H9 (cell line): ENCODE data around the gene PLD3. TPM values are rescaled to one million over a fixed set of nuclear protein-coding genes. Genes with fewer than 3 reads are reported as not detected.
A peak's percentile ranks its signal among the peaks of the same experiment; 100 is the strongest.

Source experiments
- DNase-seq: peaks from one replicate; pipeline ENCODE4 v3.0.0-alpha.2; 2017
- H2AFZ ChIP-seq: one replicate; pipeline ENCODE4 v1.6.1; 2013; ENCODE audit warnings: mild to moderate bottlenecking, low read length, control low read depth, moderate library complexity
- H2AK5ac ChIP-seq: 2 replicates; pipeline ENCODE4 v1.6.1; 2013; ENCODE audit warnings: low read length, control low read depth, mixed read lengths; ENCODE audit not compliant: insufficient read length
- H2BK120ac ChIP-seq: one replicate; pipeline ENCODE4 v1.6.1; 2013; ENCODE audit warnings: low read depth, mild to moderate bottlenecking, low read length, control low read depth, inconsistent platforms; ENCODE audit not compliant: poor library complexity, severe bottlenecking
- H2BK12ac ChIP-seq: 2 replicates; pipeline ENCODE4 v1.6.1; 2013; ENCODE audit warnings: low read length, control low read depth, mixed read lengths, low read depth; ENCODE audit not compliant: insufficient read length
- H2BK15ac ChIP-seq: 2 replicates; pipeline ENCODE4 v1.6.1; 2013; ENCODE audit warnings: low read depth, low read length, control low read depth
- H2BK20ac ChIP-seq: one replicate; pipeline ENCODE4 v1.6.1; 2013; ENCODE audit warnings: low read depth, mild to moderate bottlenecking, low read length, control low read depth, inconsistent platforms; ENCODE audit not compliant: poor library complexity, severe bottlenecking
- H2BK5ac ChIP-seq: 2 replicates; pipeline ENCODE4 v1.6.1; 2013; ENCODE audit warnings: low read length, control low read depth, mixed read lengths; ENCODE audit not compliant: insufficient read length
- H3K14ac ChIP-seq: 2 replicates; pipeline ENCODE4 v1.6.1; 2013; ENCODE audit warnings: low read length, control low read depth; ENCODE audit not compliant: insufficient read depth
- H3K18ac ChIP-seq: 2 replicates; pipeline ENCODE4 v1.6.1; 2013; ENCODE audit warnings: low read depth, mild to moderate bottlenecking, mixed read lengths, low read length, control low read depth; ENCODE audit not compliant: insufficient read length
- H3K23ac ChIP-seq: 2 replicates; pipeline ENCODE4 v1.6.1; 2013; ENCODE audit warnings: low read length, control low read depth, mixed read lengths, low read depth; ENCODE audit not compliant: insufficient read length
- H3K23me2 ChIP-seq: 2 replicates; pipeline ENCODE4 v1.6.1; 2013; ENCODE audit warnings: low read depth, mild to moderate bottlenecking, mixed read lengths, low read length, control low read depth; ENCODE audit not compliant: insufficient read length, poor library complexity, severe bottlenecking
- H3K27ac ChIP-seq: 2 replicates; pipeline ENCODE4 v1.5.1; 2013; ENCODE audit warnings: low read length, control low read depth, mixed read lengths, low read depth; ENCODE audit not compliant: insufficient read length
- H3K27me3 ChIP-seq: 2 replicates; pipeline ENCODE4 v1.6.1; 2013; ENCODE audit warnings: low read length, control low read depth, inconsistent platforms; ENCODE audit not compliant: insufficient read depth
- H3K4ac ChIP-seq: 2 replicates; pipeline ENCODE4 v1.6.1; 2013; ENCODE audit warnings: low read depth, mild to moderate bottlenecking, control low read depth, inconsistent platforms, low read length, moderate library complexity
- H3K4me1 ChIP-seq: 2 replicates; pipeline ENCODE4 v1.6.1; 2013; ENCODE audit warnings: low read length, control low read depth, inconsistent platforms; ENCODE audit not compliant: insufficient read depth
- H3K4me2 ChIP-seq: 2 replicates; pipeline ENCODE4 v1.6.1; 2013; ENCODE audit warnings: low read length, control low read depth, mixed read lengths; ENCODE audit not compliant: insufficient read length, insufficient read depth
- H3K56ac ChIP-seq: 2 replicates; pipeline ENCODE4 v1.6.1; 2013; ENCODE audit warnings: low read depth, mild to moderate bottlenecking, mixed read lengths, low read length, control low read depth; ENCODE audit not compliant: insufficient read length
- H3K79me1 ChIP-seq: 2 replicates; pipeline ENCODE4 v1.6.1; 2013; ENCODE audit warnings: low read depth, mild to moderate bottlenecking, moderate library complexity, low read length, control low read depth, inconsistent platforms; ENCODE audit not compliant: insufficient read depth, poor library complexity, severe bottlenecking
- H3K79me2 ChIP-seq: 2 replicates; pipeline ENCODE4 v1.6.1; 2013; ENCODE audit warnings: low read length, control low read depth, inconsistent platforms; ENCODE audit not compliant: insufficient read depth
- H3K9ac ChIP-seq: 2 replicates; pipeline ENCODE4 v1.6.1; 2013; ENCODE audit warnings: low read length, control low read depth, mixed read lengths; ENCODE audit not compliant: insufficient read length; ENCODE audit errors: extremely low read depth
- H3K9me3 ChIP-seq: one replicate; pipeline ENCODE4 v1.6.1; 2013; ENCODE audit warnings: low read depth, low read length, inconsistent platforms; ENCODE audit not compliant: control insufficient read depth
- H3T11ph ChIP-seq: one replicate; pipeline ENCODE4 v1.6.1; 2013; ENCODE audit warnings: mild to moderate bottlenecking, low read length, control low read depth, inconsistent platforms
- H4K20me1 ChIP-seq: one replicate; pipeline ENCODE4 v1.6.1; 2013; ENCODE audit not compliant: control insufficient read depth, insufficient read length, insufficient read depth
- H4K5ac ChIP-seq: 2 replicates; pipeline ENCODE4 v1.6.1; 2013; ENCODE audit warnings: low read depth, mild to moderate bottlenecking, mixed read lengths, low read length, control low read depth; ENCODE audit not compliant: insufficient read length
- H4K8ac ChIP-seq: replicated peaks from 2 replicates; pipeline ENCODE4 v1.6.1; 2013; ENCODE audit warnings: low read length, control low read depth, mixed read lengths, low read depth; ENCODE audit not compliant: insufficient read length
- H4K91ac ChIP-seq: 2 replicates; pipeline ENCODE4 v1.6.1; 2013; ENCODE audit warnings: low read depth, mild to moderate bottlenecking, moderate library complexity, mixed read lengths, low read length, control low read depth; ENCODE audit not compliant: insufficient read length
- H3K27ac Mint-ChIP-seq, 3 experiments: 2 replicates in 2 of 3; 3 replicates in 1 of 3; pipeline ENCODE4 v1.8.0; 2020 to 2021; ENCODE audit warnings: mixed read lengths in 3 of 3, mild to moderate bottlenecking in 1 of 3, moderate library complexity in 1 of 3
- H3K27me3 Mint-ChIP-seq: 2 replicates; pipeline ENCODE4 v1.8.0; 2021; ENCODE audit warnings: low read depth, mild to moderate bottlenecking, moderate library complexity, mixed read lengths
- H3K36me3 Mint-ChIP-seq, 3 experiments: 2 replicates in 2 of 3; 3 replicates in 1 of 3; pipeline ENCODE4 v1.8.0; 2020 to 2021; ENCODE audit warnings: low read depth in 3 of 3, mixed read lengths in 3 of 3; ENCODE audit not compliant: insufficient read depth in 1 of 3
- H3K4me1 Mint-ChIP-seq, 2 experiments: 2 replicates each; pipeline ENCODE4 v1.8.0; 2020; ENCODE audit warnings: mixed read lengths in 2 of 2
- H3K4me3 Mint-ChIP-seq, 2 experiments: 2 replicates in 1 of 2; 3 replicates in 1 of 2; pipeline ENCODE4 v1.8.0; 2020 to 2021; ENCODE audit warnings: mild to moderate bottlenecking in 2 of 2, mixed read lengths in 2 of 2, moderate library complexity in 1 of 2
- H3K9me3 Mint-ChIP-seq, 2 experiments: 2 replicates in 1 of 2; 3 replicates in 1 of 2; pipeline ENCODE4 v1.8.0; 2020; ENCODE audit warnings: mild to moderate bottlenecking in 2 of 2, mixed read lengths in 2 of 2, moderate library complexity in 1 of 2
- CTCF ChIP-seq: fragments of 200-600 bp; sonication (generic); conservative IDR thresholded peaks from 3 replicates; pipeline ENCODE4 v1.8.0; 2021; ENCODE audit warnings: antibody characterized with exemption, mild to moderate bottlenecking
- WGBS: extraction: QIAGEN DNeasy Blood & Tissue Kit; methylation state at CpG from one replicate; pipeline ENCODE4 v1.1.7; 2013; ENCODE audit warnings: missing lambda C conversion rate, low lambda C conversion rate, mixed read lengths; ENCODE audit not compliant: insufficient read length; ENCODE audit errors: extremely low coverage; 5-methylcytosine and 5-hydroxymethylcytosine counted together
- total RNA-seq: library from RNA; stranded (reverse); gene quantifications from 2 replicates; pipeline ENCODE4 v1.2.1, GENCODE V29; 2021

PLD3 gene
- total RNA-seq, 1 experiment from 2014 or later: 194 TPM

GRCh38 chr19:40304306-40304705 lies 44.2 kb upstream of the PLD3 start:
- Mint-ChIP-seq H3K27me3 (peaks cover 2% of the 10 kb centered on the region; the same call in 1 of the 2 replicates), H3K27ac (peak overlapping the region in 2 of 3 experiments; percentile 11 to 63; a peak in 1 of 7 replicates), H3K4me1 (peaks cover 9 to 13% of the 10 kb centered on the region in 2 experiments), H3K36me3 (no peaks in the 10 kb centered on the region), H3K9me3 (no peaks in the 10 kb centered on the region), H3K4me3 (no peak overlapping the region)
- Histone ChIP-seq H3K18ac (no peak overlapping the region), H3K79me1 (no peaks in the 10 kb centered on the region), H3K4me1 (no peaks in the 10 kb centered on the region), H3K56ac (no peak overlapping the region), H4K20me1 (no peaks in the 10 kb centered on the region), H3K4me2 (no peak overlapping the region), H4K91ac (no peak overlapping the region), H2BK15ac (no peak overlapping the region), H3K23ac (no peak overlapping the region), H3K9ac (no peak overlapping the region), H3K27ac (no peak overlapping the region), H4K5ac (no peak overlapping the region), H2BK120ac (no peak overlapping the region), H4K8ac (no peak overlapping the region), H3T11ph (no peak overlapping the region), H3K27me3 (no peaks in the 10 kb centered on the region), H3K14ac (no peak overlapping the region), H2AFZ (no peak overlapping the region), H2AK5ac (no peak overlapping the region), H2BK20ac (no peak overlapping the region), H2BK12ac (no peak overlapping the region), H3K23me2 (no peaks in the 10 kb centered on the region), H3K4ac (no peak overlapping the region), H3K9me3 (no peaks in the 10 kb centered on the region), H3K79me2 (no peaks in the 10 kb centered on the region), H2BK5ac (no peak overlapping the region)
- WGBS: no CpG with 5 or more reads among the region's 4 CpGs
- no peak for DNase-seq
- TF ChIP-seq CTCF: no peak
